Ovary (tissue), 9 donors: Measurements from ENCODE around the gene TRAPPC10. TPM values are rescaled to one million over a fixed set of nuclear protein-coding genes. Genes with fewer than 3 reads are reported as not detected.
"Not testable (repeated sequence)": the region's sequence is repeated elsewhere in the genome, so short reads cannot be mapped to it uniquely, and the experiment has no call there.

Source experiments
- DNase-seq, 5 donors: peaks; one replicate each; pipeline ENCODE4 v3.0.0-alpha.2; 2019 to 2020
- H3K27ac ChIP-seq, 2 donors: fragments of 200-600 bp; one replicate each; pipeline versions ENCODE4 v1.5.1 to v1.8.0; 2019 to 2022
- H3K27me3 ChIP-seq: fragments of 200-600 bp; one replicate; pipeline ENCODE4 v1.8.0; 2022
- H3K36me3 ChIP-seq: fragments of 200-600 bp; sonication (generic); one replicate; pipeline ENCODE4 v1.5.1; 2019
- H3K4me1 ChIP-seq: one replicate; pipeline ENCODE4 v1.8.1; 2013; ENCODE audit warnings: mild to moderate bottlenecking, moderate library complexity; ENCODE audit not compliant: insufficient read depth
- H3K4me3 ChIP-seq: fragments of 200-600 bp; sonication (generic); one replicate; pipeline ENCODE4 v1.5.1; 2017
- H3K9me3 ChIP-seq, 2 donors: fragments of 200-600 bp in 1 of 2; sonication (generic) in 1 of 2; one replicate each; pipeline versions ENCODE4 v1.5.1 to v1.8.1; 2013 to 2019; ENCODE audit warnings: mild to moderate bottlenecking in 1 of 2, moderate library complexity in 1 of 2
- CTCF ChIP-seq, 3 donors: fragments of 450-650 bp in 2 of 3; fragments of 200-600 bp in 1 of 3; IDR thresholded peaks; one replicate each; pipeline versions ENCODE4 v1.5.1 to v1.8.0; 2016 to 2022; ENCODE audit warnings: antibody characterized with exemption in 3 of 3, mild to moderate bottlenecking in 1 of 3
- EP300 ChIP-seq: sonication (generic); formaldehyde crosslinking; IDR thresholded peaks from one replicate; pipeline ENCODE4 v1.6.1; 2017; ENCODE audit warnings: antibody characterized with exemption
- POLR2A ChIP-seq: fragments of 450-650 bp; IDR thresholded peaks from one replicate; pipeline ENCODE4 v1.6.1; 2017; ENCODE audit warnings: antibody characterized with exemption, mild to moderate bottlenecking, moderate library complexity
- WGBS, 3 donors: extraction: QIAGEN DNeasy Blood & Tissue Kit in 1 of 3; methylation state at CpG; one replicate each; pipeline versions ENCODE4 v1.1.5 to v1.1.7; 2013 to 2017; 5-methylcytosine and 5-hydroxymethylcytosine counted together
- intact Hi-C, 4 donors: fragments of 100-400 bp; cut with DNase I; formaldehyde crosslinking; loops; one replicate each; pipeline versions ENCODE4 v1.11.0 to v1.15.1; 2022 to 2023
- polyA plus RNA-seq, 2 donors: library from polyadenylated mRNA; stranded (reverse); fragments of 200-250 nt in 1 of 2; fragments of 350-450 nt in 1 of 2; fragmentation: Illumina TruSeq in 1 of 2; extraction: RNeasy Lipid Tissue Mini Kit (QIAGEN cat#74804) in 1 of 2; gene quantifications; one replicate each; pipeline ENCODE4 v1.2.3, GENCODE V29; 2013 to 2014
- total RNA-seq, 7 donors: library from RNA; depleted of rRNA in 2 of 7; stranded (reverse); fragments of >200 nt in 2 of 7; fragmentation: NEBNext Ultra II Directional in 3 of 7; extraction: Animal tissue kit (Norgen Biotek cat#: 25700) in 3 of 7; gene quantifications; one replicate each; pipeline versions ENCODE4 v1.1.0 to v1.2.4, GENCODE V29; 2016 to 2023
- donor health status: DM: no; HTN: no; CAD: no; lungs with moderate emphysema.
- donor health status: DM: no; HTN: no; CAD: no.
- donor health status: Bipolar disorder and iron deficiency.
- donor health status: DM: yes; HTN: yes; CAD: no.
- donor health status: DM: no; HTN: no; CAD: no.
- donor health status: DM: yes; HTN: yes; CAD: no.

The TRAPPC10 gene
- total and polyA plus RNA-seq, 9 donors: 7.9 to 30.1 (median 21.3) TPM

GRCh38 chr21:44092211-44092610 lies 80.1 kb downstream of the TRAPPC10 start:
- intact Hi-C loops: no loop called here
- Histone ChIP-seq H3K9me3 (no peaks in the 10 kb centered on the region), H3K27me3 (no peaks in the 10 kb centered on the region), H3K27ac (no peak overlapping the region), H3K4me1 (no peaks in the 10 kb centered on the region), H3K36me3 (no peaks in the 10 kb centered on the region), H3K4me3 (no peak overlapping the region)
- DNase-seq: no peak
- WGBS, 3 donors: 56 to 74% (median 72%) methylated on average over 9 of the region's 9 CpGs
- TF ChIP-seq POLR2A: no peak
- no peak for TF ChIP-seq CTCF (IDR thresholded peaks at IDR 0.05)
- no peak for TF ChIP-seq EP300

DNA sequence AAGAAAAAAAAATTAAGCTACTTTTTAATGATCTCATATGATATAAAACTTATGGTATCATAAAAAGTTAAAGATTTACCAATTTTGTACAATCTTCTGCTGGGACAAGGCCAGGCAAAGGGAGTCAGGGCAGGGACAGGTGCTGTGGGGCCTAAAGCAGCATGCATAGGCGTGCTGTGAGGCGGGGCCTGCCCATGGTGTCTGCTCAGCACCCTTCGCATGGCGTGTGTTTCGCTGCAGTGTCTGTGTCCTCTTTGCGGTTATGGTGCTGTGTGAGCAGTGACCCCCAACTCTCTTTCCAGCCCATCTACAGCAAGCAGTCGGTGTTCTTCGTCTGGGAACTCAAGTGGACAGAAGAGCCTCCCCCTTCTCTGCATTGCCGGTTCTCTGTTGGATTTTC lies 81.7 kb downstream of the TRAPPC10 start:
- no peak for DNase-seq
- 86 to 92% (median 92%) methylated on average over 9 of the region's 9 CpGs for WGBS, 3 donors
- TF ChIP-seq CTCF (IDR thresholded peaks at IDR 0.05): no peak
- no peak for TF ChIP-seq POLR2A
- TF ChIP-seq EP300: no peak

DNA sequence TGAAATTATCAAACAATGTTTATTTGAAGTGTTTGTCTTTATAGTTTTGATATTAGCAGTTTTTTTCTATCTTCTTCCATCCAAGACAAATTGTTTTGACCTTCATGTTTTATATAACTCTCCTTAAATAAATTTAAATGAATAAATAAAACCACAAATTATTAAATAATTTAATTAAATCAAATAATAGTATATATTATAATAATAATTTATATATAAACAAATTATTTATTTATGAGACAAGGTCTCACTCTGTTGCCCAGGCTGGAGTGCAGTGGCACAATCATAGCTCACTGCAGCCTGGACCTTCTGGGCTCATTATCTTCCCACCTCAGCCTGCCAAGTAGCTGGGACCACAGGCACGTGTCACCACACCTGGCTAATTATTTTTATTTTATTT lies 82.7 kb downstream of the TRAPPC10 start:
- H3K4me1 ChIP-seq: no peaks in the 10 kb centered on the region
- WGBS, 3 donors: 75 to 81% (median 76%) methylated on average over 1 of the region's 1 CpG
- H3K27ac ChIP-seq: no peak overlapping the region
- H3K36me3 ChIP-seq: no peaks in the 10 kb centered on the region
- intact Hi-C loops: no loop called here
- H3K9me3 ChIP-seq: no peaks in the 10 kb centered on the region
- no peak for DNase-seq
- TF ChIP-seq EP300: no peak
- TF ChIP-seq CTCF (IDR thresholded peaks at IDR 0.05): no peak
- TF ChIP-seq POLR2A: no peak
- no peaks in the 10 kb centered on the region for H3K27me3 ChIP-seq
- no peak overlapping the region for H3K4me3 ChIP-seq

More for the DNA sequence above, 81.7 kb downstream of the TRAPPC10 start:
- H3K9me3 ChIP-seq: no peaks in the 10 kb centered on the region
- no peak overlapping the region for H3K4me3 ChIP-seq
- H3K4me1 ChIP-seq: no peaks in the 10 kb centered on the region
- H3K27ac ChIP-seq: no peak overlapping the region
- no peaks in the 10 kb centered on the region for H3K27me3 ChIP-seq
- H3K36me3 ChIP-seq: no peaks in the 10 kb centered on the region
- intact Hi-C loops: no loop called here

GRCh38 chr21:44098507-44098906 lies 86.4 kb downstream of the TRAPPC10 start:
- H3K27ac ChIP-seq, intact Hi-C loops, H3K4me1 ChIP-seq, H3K36me3 ChIP-seq, H3K9me3 ChIP-seq, H3K27me3 ChIP-seq, DNase-seq, H3K4me3 ChIP-seq: not testable (repeated sequence)
- no CpG with 5 or more reads among the region's 6 CpGs for WGBS, 3 donors

DNA sequence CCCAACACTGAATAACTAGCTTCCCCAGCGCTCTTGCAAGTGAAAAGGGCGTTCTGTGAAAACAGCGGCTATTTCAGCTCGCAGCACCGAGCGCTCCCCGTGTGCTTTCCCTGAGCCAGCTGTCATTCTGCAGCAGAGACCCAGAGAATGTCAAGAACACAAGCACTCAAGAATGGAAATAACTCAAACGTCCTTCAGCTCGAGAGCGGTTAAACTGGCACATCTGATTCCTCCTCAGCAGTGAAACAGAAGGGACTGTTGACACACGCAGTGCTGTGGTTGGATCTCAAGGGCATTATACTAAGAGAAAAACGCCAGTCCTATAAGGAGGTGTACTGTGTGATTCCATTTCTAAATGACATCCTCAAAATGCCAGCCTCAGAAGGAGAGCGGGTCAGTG lies 86.9 kb downstream of the TRAPPC10 start:
- WGBS, 3 donors: no CpG with 5 or more reads among the region's 13 CpGs
- intact Hi-C loops: not testable (repeated sequence)

GRCh38 chr21:44107026-44107501 lies 95.0 kb downstream of the TRAPPC10 start, which contains the start of gene PWP2:
Gene PWP2 (plus strand): TSS chr21:44107399. CDS start chr21:44107417, 18 bp downstream.
- H3K27me3 ChIP-seq, H3K36me3 ChIP-seq, H3K9me3 ChIP-seq, H3K4me1 ChIP-seq, intact Hi-C loops, H3K27ac ChIP-seq: not testable (repeated sequence)
- WGBS, 3 donors: 0% methylated on average over 14 of the region's 66 CpGs; no CpG with 5 or more reads in 2 of the 3 donors
- peak in 4 of 5 donors; percentile 35 to 44 (median 38) for DNase-seq
- H3K4me3 ChIP-seq: peak within 1 kb of the TSS; percentile 36

More for the DNA sequence above, 86.9 kb downstream of the TRAPPC10 start:
- not testable (repeated sequence) for H3K36me3 ChIP-seq, H3K27me3 ChIP-seq, H3K27ac ChIP-seq, DNase-seq, H3K4me1 ChIP-seq, H3K4me3 ChIP-seq, H3K9me3 ChIP-seq

- DNase-seq, H3K27me3 ChIP-seq, H3K36me3 ChIP-seq, intact Hi-C loops, H3K9me3 ChIP-seq, H3K27ac ChIP-seq, H3K4me1 ChIP-seq: not testable (repeated sequence)
- H3K4me3 ChIP-seq: peak overlapping the region; percentile 36
- WGBS, 3 donors: no CpG with 5 or more reads among the region's 31 CpGs
These were observed 95.5 kb downstream of the TRAPPC10 start for GRCh38 chr21:44107589-44107988.

GRCh38 chr21:44113702-44114371 lies 101.7 kb downstream of the TRAPPC10 start:
- H3K27me3 ChIP-seq, H3K9me3 ChIP-seq, intact Hi-C loops, H3K36me3 ChIP-seq, H3K27ac ChIP-seq, H3K4me1 ChIP-seq, DNase-seq, H3K4me3 ChIP-seq: not testable (repeated sequence)
- no CpG with 5 or more reads among the region's 33 CpGs for WGBS, 3 donors

DNA sequence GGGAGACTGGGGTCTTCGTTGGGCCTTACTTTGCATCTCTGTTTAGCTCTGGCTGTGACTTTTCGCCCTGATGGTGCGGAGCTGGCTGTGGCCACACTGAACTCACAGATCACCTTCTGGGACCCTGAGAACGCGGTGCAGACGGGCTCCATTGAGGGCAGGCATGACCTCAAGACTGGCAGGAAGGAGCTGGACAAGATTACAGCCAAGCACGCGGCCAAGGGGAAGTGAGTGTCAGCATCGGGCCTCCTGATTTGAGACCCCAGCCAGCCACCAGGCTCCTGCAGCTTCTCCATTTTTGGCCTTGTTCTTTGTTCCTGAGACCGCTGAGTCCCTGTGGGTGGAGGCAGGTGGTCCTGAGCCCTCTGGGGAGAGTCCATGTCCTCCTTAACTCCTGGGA lies 110.0 kb downstream of the TRAPPC10 start:
- H3K4me1 ChIP-seq, H3K36me3 ChIP-seq, intact Hi-C loops, H3K27ac ChIP-seq, H3K9me3 ChIP-seq, DNase-seq, H3K27me3 ChIP-seq, H3K4me3 ChIP-seq: not testable (repeated sequence)
- WGBS, 3 donors: no CpG with 5 or more reads among the region's 10 CpGs
